ENCODE measurements around the gene KCTD7.
"Not testable (repeated sequence)": the region's sequence is repeated elsewhere in the genome, so short reads cannot be mapped to it uniquely, and the experiment has no call there.

- not testable (repeated sequence) for TF ChIP-seq YY1 (IDR thresholded peaks at IDR 0.05; ENCODE audit: insufficient read depth, insufficient read length); ZNF274 (IDR thresholded peaks at IDR 0.05; ENCODE audit: low read depth, low read length)
Measured at GRCh38 chr7:66635982-66636546, 7.4 kb downstream of the KCTD7 start.

All from NT2/D1 (cell line).